ENCODE data around the gene ATG9A. TPM values are rescaled to one million over a fixed set of nuclear protein-coding genes. Genes with fewer than 3 reads are reported as not detected.
A peak's percentile ranks its signal among the peaks of the same experiment; 100 is the strongest.

The ATG9A gene
- total RNA-seq, 1 donor = 30.3 TPM

DNA sequence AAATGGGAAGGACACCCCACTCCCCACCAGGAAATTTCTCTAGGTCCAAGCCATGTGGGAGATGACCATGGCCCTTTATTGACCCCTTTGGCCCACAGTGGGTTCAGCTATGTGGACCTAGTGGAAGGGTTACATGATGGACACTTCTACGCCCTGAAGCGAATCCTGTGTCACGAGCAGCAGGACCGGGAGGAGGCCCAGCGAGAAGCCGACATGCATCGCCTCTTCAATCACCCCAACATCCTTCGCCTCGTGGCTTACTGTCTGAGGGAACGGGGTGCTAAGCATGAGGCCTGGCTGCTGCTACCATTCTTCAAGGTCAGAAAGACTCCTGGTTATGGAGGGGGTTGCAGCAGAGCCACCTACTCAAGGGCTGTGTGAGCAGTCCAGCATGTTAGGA is 17.1 kb upstream of the ATG9A start:
- Histone ChIP-seq H3K9me3 (ENCODE audit: low read depth, low read length) (no peaks in the 10 kb centered on the region), H3K27me3 (ENCODE audit: insufficient read depth, low read length) (no peaks in the 10 kb centered on the region), H3K4me1 (ENCODE audit: insufficient read depth, low read length) (peaks cover 79% of the 10 kb centered on the region), H3K4me3 (ENCODE audit: low read length) (no peak overlapping the region)

- peak overlapping the region; percentile 81 for H3K4me3 ChIP-seq (ENCODE audit: low read length)
- peaks cover 72% of the 10 kb centered on the region for H3K4me1 ChIP-seq (ENCODE audit: insufficient read depth, low read length)
- H3K9me3 ChIP-seq (ENCODE audit: low read depth, low read length) = no peaks in the 10 kb centered on the region
- H3K27me3 ChIP-seq (ENCODE audit: insufficient read depth, low read length) = no peaks in the 10 kb centered on the region
These were observed 16.4 kb upstream of the ATG9A start for GRCh38 chr2:219245899-219246230.

DNA sequence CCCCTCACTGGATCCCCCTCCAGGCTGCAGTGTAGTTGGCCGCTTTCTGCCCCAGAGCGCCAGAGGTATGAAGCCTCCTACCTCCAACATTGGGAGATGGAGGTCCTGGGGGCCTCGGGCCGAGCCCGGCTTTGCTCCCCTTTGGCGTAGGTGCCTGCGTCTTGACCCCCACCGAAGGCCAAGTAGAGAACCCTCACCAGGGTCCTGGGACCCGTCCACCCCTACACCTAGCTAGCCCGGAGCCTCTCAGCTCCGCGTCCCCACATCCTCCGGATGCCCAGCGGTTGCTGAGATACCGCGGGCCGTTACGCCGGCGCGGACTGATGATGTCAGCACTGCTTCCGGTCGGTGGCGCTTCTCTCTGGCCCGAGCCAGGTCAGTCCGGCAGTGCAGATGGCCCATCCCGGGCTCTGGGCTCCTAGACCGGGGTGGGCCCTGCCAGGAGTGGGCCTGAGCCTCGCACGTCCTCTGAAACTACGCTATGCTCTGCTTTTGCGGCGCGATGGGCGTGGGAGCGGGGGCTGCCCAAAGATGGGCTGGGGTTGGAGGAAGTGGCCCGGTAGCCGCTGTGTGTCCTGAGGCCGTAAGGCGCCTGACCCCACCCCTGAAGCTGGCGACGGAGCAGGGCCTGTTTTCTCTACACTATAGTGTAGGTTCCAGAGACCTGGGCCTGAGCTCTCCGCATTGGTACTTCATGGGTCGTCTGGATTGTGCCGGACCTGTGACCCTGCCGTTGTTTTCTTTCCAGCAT is 15.9 kb upstream of the ATG9A start, which contains the start of the genes GLB1L and STK16:
Gene GLB1L, minus strand, starts transcription at position 297 of the 751 bp plus-strand sequence. CDS start 1,871 bp downstream, outside the sequence.
Gene STK16, plus strand, starts transcription at position 332 of the 751 bp plus-strand sequence. CDS start 521 bp downstream, outside the sequence.
- Histone ChIP-seq H3K4me3 (ENCODE audit: low read length) (peak within 1 kb of the TSS; percentile 81), H3K27me3 (ENCODE audit: insufficient read depth, low read length) (no peaks in the 10 kb centered on the region), H3K9me3 (ENCODE audit: low read depth, low read length) (no peaks in the 10 kb centered on the region), H3K4me1 (ENCODE audit: insufficient read depth, low read length) (peaks cover 66% of the 10 kb centered on the region)

DNA sequence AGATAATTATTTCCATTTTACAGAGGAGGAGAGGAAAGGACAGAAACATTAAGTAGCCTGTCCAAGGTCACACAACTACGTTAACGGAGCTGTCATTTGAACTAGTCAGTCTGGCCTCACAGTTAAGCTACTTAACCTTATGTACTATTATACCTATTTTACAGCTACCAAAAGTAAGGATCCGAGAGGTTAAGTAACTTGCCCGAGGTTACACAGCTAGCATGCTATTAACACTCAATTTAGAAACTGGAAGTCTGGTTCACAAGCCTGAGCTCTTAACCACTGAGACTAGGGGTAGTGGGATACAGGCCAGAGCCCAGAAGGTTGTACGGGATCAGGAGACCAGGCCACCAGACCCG is 15.3 kb upstream of the ATG9A start:
- Histone ChIP-seq H3K27me3 (ENCODE audit: insufficient read depth, low read length) (no peaks in the 10 kb centered on the region), H3K4me3 (ENCODE audit: low read length) (peak overlapping the region; percentile 81), H3K9me3 (ENCODE audit: low read depth, low read length) (no peaks in the 10 kb centered on the region), H3K4me1 (ENCODE audit: insufficient read depth, low read length) (peaks cover 61% of the 10 kb centered on the region)

DNA sequence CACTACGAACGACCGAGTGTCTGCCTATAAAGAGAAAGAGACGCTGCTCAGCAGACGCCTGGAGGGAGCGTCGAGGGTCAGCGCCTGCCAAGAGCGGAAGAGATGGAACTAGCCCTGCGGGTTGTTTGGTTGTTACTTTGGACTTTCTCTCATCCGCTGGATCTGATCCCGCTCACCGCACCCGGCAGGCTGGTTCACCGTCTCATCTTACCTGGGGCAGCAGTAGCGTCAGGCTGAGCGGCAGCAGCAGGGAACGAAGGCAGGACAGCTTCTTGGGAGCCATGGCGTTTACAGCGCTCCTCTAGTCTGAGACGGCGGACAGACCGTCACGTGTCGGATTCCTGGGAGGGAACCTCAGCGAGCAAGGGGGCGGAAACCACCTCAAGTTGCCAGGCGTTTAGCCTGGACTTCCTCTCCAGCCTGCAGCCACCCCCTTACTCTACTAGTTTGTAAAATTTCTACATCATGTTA is 13.9 kb upstream of the ATG9A start:
- H3K9me3 ChIP-seq (ENCODE audit: low read depth, low read length) = no peaks in the 10 kb centered on the region
- no peak overlapping the region for H3K4me3 ChIP-seq (ENCODE audit: low read length)
- H3K27me3 ChIP-seq (ENCODE audit: insufficient read depth, low read length) = no peaks in the 10 kb centered on the region
- peaks cover 46% of the 10 kb centered on the region for H3K4me1 ChIP-seq (ENCODE audit: insufficient read depth, low read length)

DNA sequence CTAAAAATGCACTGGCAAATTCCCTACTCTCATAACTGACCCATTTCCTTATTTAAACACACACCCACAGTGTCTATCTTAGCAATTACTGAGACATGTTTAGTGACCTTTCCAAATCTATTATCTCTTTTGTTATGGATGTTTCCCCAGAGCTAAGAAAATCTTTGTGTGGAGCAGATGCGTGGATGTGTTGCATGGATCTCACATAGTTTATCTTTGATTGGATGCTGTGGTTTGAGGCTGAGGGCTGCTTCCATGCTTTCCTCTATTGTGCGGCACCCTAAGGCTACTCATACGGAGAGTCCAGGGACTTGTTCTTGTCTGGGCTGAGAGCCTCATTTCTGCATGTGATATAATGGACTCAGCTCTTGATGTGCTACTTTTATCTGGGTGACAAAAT is 4.9 kb upstream of the ATG9A start:
- H3K4me1 ChIP-seq (ENCODE audit: insufficient read depth, low read length) = peaks cover 12% of the 10 kb centered on the region
- no peaks in the 10 kb centered on the region for H3K9me3 ChIP-seq (ENCODE audit: low read depth, low read length)
- no peak overlapping the region for H3K4me3 ChIP-seq (ENCODE audit: low read length)
- H3K27me3 ChIP-seq (ENCODE audit: insufficient read depth, low read length) = no peaks in the 10 kb centered on the region

DNA sequence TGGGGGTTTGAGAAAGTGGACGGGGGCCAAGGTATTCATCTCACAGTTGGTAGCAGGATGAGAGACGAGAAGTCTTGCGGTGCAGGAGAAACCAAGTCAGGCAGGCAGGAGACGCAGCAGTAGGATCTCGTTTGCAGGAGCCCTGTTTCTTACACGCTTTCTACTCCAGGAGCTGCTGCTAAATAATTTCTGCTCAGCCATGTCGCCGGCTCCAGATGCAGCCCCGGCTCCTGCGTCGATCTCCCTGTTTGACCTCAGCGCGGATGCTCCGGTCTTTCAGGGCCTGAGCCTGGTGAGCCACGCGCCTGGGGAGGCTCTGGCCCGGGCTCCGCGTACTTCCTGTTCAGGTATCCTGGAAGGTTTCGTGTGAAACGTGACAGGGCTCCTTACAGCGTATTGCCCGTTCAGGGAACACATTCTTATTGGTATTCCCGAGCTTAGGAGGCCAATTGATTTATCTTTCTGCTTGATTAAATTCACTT is 664 bp upstream of the ATG9A start:
- Histone ChIP-seq H3K4me1 (ENCODE audit: insufficient read depth, low read length) (peaks cover 46% of the 10 kb centered on the region), H3K9me3 (ENCODE audit: low read depth, low read length) (no peaks in the 10 kb centered on the region), H3K27me3 (ENCODE audit: insufficient read depth, low read length) (no peaks in the 10 kb centered on the region), H3K4me3 (ENCODE audit: low read length) (peak overlapping the region; percentile 80)

DNA sequence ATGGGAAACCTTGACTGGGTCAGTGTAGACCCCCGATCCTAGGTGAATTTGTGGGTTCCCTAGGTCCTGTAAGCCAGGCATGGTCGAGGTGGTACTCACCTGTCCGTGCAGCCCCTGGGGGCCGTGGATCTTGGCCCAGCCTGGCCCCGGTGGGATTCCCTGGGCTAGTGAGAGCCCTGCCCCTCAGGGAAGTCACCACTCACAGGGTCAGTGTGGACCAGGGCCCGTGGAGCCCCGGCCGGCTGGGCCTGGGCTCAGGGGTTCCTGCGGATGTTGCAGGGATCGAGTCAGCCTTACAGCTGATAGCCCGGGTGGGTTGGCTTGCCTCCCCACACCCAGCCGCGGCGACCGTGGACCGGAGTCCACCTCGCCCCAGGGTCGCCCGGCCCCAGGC is 528 bp downstream of the ATG9A start:
- Histone ChIP-seq H3K4me3 (ENCODE audit: low read length) (peak overlapping the region; percentile 80), H3K27me3 (ENCODE audit: insufficient read depth, low read length) (no peaks in the 10 kb centered on the region), H3K4me1 (ENCODE audit: insufficient read depth, low read length) (peaks cover 51% of the 10 kb centered on the region), H3K9me3 (ENCODE audit: low read depth, low read length) (no peaks in the 10 kb centered on the region)

DNA sequence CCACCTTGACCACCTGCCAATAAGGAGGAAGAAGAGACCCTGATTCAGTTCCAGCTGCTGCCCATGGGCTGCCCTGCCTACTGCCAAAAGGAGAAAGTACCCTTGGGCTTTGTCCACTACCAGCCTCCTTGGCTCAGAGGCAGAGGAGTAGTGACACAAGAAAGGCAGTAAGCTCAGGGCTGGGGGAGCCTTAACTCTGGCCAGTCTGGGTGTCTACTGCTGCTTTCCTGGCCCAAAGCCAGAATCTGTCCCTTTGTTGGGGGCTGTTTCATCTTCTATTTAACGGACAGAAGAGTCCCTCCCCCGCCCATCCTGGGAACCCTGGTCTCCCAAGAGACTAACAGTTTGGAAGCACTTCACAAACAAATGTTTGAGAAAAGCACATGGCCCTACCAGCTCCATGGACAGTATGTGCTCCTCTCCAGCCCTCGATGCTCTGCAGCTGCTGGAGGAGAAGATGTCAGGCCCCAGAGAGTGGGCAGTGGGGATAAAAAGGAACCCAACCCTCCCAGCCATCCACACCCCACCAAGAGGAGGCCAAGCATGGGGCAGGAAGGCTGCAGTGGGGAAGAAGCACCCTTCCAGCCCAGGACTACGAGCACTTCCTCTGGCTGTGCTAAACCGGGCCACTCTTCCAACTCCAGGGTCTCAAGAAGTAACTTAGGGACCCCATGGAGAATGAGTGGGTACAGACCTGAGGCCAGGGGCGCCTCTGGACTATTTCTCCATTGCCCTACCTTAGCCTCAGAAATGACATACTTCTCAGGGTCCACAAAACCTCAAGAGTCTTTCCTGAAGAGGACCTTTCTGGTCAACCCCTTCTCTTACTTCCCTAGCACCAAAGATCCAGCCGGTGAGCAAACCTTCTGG is 1.2 kb downstream of the ATG9A start:
- Histone ChIP-seq H3K4me1 (ENCODE audit: insufficient read depth, low read length) (peaks cover 51% of the 10 kb centered on the region), H3K27me3 (ENCODE audit: insufficient read depth, low read length) (no peaks in the 10 kb centered on the region), H3K9me3 (ENCODE audit: low read depth, low read length) (no peaks in the 10 kb centered on the region)

GRCh38 chr2:219225350-219225749 is 4.1 kb downstream of the ATG9A start:
- no peak overlapping the region for H3K4me3 ChIP-seq (ENCODE audit: low read length)
- no peaks in the 10 kb centered on the region for H3K27me3 ChIP-seq (ENCODE audit: insufficient read depth, low read length)
- no peaks in the 10 kb centered on the region for H3K9me3 ChIP-seq (ENCODE audit: low read depth, low read length)
- H3K4me1 ChIP-seq (ENCODE audit: insufficient read depth, low read length) = peaks cover 43% of the 10 kb centered on the region

More for the DNA sequence above, 1.2 kb downstream of the ATG9A start:
- peak overlapping the region; percentile 80 for H3K4me3 ChIP-seq (ENCODE audit: low read length)

DNA sequence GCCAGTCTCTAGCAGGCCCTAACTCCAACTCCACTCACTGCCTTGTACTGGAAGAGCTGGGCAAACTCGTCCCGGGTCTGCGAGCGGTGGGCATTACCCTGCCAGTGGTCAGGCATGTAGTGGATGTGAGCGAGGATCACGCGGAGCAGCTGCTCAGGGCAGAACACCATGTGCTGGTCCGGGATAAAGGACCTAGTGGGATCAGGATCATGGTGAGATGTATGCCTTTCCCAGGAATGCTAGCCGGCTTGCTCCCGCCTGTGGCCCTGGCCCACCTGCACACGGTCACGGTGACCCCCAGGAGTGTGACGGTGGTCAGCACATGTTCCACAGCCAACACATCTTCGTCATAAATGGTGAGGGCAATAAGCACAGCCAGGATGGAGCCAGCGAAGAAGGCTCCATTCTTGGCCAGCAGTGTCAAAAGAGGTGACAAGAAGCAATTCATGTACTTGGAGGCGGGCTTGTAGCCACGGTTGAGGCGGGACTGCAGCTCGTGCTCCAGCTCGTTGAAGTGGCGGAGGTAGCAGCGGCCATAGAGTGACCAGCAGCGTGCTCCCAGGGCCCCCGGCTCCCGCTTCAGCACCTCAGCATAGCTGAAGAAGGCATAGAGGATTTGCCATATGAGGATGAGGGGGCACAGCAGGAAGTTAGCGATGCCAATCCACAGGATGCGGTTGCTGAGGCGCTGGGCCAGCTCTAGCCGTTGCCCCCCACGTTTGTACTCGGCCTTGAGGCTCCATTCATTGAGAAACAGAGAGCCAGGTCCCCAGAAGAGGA is 5.4 kb downstream of the ATG9A start:
- Histone ChIP-seq H3K4me1 (ENCODE audit: insufficient read depth, low read length) (peaks cover 49% of the 10 kb centered on the region), H3K9me3 (ENCODE audit: low read depth, low read length) (no peaks in the 10 kb centered on the region), H3K27me3 (ENCODE audit: insufficient read depth, low read length) (no peaks in the 10 kb centered on the region), H3K4me3 (ENCODE audit: low read length) (no peak overlapping the region)

- no peaks in the 10 kb centered on the region for H3K27me3 ChIP-seq (ENCODE audit: insufficient read depth, low read length)
- H3K4me1 ChIP-seq (ENCODE audit: insufficient read depth, low read length) = peaks cover 51% of the 10 kb centered on the region
- H3K4me3 ChIP-seq (ENCODE audit: low read length) = no peak overlapping the region
- no peaks in the 10 kb centered on the region for H3K9me3 ChIP-seq (ENCODE audit: low read depth, low read length)
These were observed 7.4 kb downstream of the ATG9A start for GRCh38 chr2:219221957-219222518.

DNA sequence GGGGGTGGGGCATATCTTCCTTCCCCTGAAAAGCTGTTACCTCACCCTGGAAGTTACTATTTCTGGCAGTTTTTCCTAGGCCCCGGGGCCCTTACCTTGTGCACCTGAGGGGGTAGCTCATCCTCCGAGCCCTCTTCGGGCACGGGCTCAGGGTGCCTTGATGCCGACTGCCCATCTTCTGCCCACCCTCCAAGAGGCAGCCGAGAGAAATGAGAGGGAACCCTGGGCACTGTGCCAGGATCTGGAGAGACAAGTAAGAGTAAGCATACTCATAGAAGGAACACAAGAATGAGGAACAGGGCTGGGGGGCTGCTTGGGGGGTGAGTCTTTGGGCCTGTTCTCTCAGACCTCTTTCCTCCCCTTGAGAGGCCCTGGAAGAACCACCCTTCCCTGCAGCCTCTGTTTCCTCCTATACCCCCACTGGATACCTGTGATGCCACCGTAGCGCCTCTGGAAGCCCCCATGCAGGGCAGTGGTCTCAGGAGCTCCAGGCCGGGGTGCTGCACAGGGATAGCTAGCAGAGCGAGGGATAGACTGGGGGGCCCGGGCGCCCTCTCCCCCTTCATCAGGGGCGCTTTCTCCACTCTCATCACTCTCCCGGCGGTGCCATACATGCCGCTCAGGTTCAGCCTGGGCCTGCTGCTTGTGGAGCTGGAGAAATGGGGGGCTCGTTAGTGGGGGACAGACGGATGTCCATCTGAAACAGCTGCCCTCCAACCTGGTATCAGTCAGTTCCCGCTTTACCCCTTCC is 8.6 kb downstream of the ATG9A start:
- no peak overlapping the region for H3K4me3 ChIP-seq (ENCODE audit: low read length)
- no peaks in the 10 kb centered on the region for H3K27me3 ChIP-seq (ENCODE audit: insufficient read depth, low read length)
- peaks cover 45% of the 10 kb centered on the region for H3K4me1 ChIP-seq (ENCODE audit: insufficient read depth, low read length)
- no peaks in the 10 kb centered on the region for H3K9me3 ChIP-seq (ENCODE audit: low read depth, low read length)
